GM19468 (cell line): Measurements from ENCODE around the gene PPP1R12B.
"Not testable (repeated sequence)": the region's sequence is repeated elsewhere in the genome, so short reads cannot be mapped to it uniquely, and the experiment has no call there.

Experiments
- ATAC-seq: cut with Tn5 transposase; IDR thresholded peaks from one replicate; pipeline ENCODE4 v1.9.1; 2021; ENCODE audit warnings: mild to moderate bottlenecking, moderate library complexity, moderate number of reproducible peaks; ENCODE audit not compliant: unreplicated experiment; ENCODE audit errors: extremely low read depth

PPP1R12B gene

DNA sequence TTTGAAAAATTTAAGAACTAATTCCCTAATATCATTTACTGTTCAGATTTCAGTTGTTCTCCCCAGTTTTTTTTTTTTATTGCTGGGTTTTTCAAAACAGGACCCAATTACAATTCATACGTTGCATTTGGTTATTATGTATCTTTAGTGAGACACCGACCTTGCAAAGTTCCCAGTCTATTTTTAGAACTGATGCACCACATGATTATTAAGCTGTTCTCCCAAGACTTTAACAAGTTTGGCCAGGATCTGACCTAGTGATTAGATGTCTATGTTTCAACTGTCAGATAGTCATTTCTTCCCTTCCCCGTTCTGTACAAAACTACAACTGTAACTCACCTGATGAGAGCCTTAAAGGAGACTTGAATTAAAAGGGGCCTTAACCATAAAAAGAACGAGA, 14.6 kb upstream of the PPP1R12B start:
- no peak for ATAC-seq

DNA sequence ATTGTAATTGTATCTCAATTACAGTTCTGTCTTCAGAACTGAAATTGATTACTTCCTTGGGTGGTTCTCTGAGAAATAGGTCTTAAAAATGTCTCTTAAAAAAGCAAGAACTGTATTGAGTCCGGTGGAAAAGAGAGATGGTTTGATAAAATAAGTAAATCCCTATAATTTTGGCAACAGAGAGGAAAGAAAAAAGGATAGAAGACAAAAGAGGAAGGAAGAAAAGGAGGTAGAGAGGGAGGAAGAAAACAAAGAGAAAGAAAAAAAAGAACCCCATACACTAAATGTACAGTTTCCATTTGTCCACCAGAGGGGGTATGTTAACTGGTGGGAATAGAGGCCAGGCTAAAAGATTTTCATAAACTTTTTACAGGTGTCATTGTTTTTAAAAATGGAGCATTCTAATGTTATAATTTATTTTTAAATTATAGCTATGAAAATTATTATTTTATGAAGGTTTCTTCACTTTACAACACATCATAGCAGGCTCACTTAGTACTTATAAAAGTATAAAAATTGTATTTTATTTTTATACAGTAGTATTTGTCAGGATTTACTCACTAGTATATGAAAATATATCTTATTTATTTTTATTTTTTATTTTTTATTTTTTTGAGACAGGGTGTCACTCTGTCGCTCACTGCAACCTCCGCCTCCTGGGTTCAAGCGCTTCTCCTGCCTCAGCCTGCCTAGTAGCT, 4.7 kb upstream of the PPP1R12B start:
- ATAC-seq = no peak

DNA sequence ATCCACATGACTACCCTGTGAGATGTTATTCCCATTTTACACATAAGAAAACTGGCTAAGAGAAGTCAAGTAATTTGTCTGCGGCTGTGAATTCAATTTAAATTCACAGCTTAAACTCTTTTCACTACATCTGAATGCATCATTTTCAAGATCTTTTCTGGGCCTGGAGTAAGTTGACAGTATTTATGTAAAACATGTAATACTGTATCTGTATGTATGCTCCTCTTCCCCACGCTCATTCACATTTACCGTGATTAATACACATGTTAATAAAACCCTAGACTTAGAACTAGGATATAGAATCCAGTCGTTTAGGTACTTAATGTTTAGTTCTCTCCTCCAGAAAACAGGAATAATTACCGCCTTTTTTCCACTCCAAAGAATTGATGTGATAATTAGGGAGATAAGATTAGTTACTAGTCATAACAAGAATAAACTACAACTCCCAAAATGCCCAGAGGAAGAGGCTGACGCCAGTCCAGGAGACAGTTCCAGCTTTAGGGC, 442 bp upstream of the PPP1R12B start:
- ATAC-seq = no peak

DNA sequence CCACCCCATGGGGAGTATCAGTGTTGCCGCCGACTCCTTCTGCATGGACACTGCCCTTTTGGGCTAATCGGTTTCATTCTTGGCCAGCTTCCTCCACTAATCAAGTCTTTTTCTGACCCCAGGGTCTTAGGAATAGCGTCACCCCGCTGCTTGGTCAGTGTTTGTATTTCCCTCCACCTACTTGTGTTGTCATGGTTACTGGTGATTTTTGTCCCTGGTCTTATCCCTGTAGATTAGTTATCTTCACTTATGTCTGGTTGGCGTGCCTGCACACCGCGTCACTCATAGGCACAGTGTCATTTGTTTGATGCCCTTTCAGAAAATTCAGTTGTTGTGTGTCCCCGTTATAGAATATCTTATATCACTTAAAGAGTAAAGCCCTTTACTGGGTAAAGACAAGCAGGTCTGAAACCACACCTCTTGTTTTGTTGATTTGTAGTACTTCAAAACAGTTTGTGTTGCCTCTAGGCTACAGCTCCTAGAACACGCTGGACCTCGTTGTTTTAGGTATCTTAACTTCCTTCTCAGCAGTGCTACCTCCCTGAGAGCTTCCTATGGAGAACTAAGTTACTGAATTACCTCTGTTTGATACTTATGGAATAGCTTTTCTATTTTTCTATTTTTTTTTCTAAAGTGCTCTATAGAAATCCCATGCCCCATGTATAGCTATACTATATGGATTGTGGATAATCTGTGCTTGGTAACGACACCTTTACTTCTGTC, 868 bp downstream of the PPP1R12B start:
- no peak for ATAC-seq

DNA sequence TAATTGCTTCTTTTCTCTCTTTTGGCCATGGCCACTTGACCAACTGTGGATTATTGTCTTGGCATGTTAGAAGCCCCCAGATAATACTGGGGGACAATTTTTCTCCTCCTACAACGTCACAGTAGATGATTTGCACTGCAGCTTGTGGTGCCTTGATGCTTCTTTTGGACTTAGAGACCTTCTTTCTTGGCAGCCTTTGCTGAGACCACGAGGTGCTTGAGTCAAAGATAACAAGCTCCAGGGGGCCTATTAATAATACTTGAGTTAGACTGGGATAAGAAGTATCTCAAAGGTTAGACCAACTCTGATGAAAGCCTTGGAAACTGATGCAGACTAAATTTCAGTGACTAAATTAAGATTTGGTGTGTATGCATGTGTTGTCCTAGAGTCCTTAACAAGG, 3.2 kb downstream of the PPP1R12B start:
- no peak for ATAC-seq

DNA sequence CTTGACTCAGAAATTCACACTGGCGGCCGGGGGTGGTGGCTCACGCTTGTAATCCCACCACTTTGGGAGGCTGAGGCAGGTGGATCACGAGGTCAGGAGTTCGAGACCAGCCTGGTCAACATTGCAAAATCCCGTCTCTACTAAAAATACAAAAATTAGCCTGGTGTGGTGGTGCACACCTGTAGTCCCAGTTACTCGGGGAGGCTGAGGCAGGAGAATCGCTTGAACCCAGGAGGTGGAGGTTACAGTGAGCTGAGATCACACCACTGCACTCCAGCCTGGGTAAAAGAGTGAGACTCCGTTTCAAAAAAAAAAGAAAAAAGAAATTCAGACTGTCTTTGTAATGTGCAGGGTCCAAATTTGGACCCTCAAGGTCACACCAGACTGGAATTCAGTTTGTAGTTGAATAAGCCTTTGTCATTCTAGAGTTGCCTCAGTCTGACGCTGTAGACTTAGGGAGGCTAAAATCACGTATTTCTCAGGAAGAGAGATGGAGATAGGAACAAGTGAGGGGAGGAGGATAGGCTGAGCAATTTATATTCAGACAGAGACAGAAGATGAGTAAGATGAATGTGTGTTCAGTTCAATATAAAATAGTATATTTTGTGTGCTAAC, 4.2 kb downstream of the PPP1R12B start:
- ATAC-seq = not testable (repeated sequence)

DNA sequence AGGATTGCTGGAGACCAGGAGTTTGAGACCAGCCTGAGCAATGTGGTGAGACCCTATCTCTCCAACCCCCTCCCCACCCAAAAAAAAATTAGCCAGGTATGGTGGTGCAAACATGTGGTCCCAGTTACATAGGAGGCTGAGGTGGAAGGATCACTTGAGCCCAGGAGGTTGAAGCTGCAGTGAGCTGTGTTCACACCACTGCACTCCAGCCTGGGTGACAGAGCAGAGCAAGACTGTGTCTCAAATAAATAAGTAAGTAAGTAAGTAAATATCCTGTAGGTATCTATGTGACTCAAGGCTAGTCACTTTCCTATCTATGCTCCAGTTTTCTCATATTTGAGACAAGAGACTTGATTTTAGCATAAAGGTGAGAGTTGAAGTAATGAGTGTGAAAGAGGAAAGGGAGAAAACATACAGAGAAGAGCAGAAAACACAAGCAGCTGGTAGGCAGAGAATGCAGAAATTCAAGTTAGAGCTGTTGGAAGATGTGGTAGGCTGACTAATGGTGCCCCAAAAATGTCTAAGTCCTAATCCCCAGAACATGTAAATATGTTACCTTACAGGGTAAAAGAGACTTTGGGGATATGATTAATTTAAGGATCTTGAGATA, 7.5 kb downstream of the PPP1R12B start:
- no peak for ATAC-seq

DNA sequence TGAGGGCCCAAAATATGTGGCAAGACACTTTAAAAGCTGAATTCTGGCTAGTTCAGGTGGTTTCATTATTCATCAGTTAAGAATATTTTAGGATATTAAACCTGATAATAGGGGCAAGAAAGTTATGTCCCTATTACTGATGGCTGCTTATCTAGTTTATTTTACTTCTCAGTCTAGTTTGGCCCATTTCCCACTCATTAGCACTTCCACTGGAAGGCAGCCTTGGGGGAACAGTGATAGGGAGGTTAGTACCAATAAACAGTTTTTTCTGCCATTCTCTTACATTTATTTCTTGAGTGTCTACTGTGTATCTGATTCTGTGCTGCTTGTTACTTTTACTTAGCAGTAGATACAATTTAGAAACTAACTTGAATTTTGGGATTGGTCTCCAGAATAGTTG, 9.0 kb downstream of the PPP1R12B start:
- no peak for ATAC-seq

DNA sequence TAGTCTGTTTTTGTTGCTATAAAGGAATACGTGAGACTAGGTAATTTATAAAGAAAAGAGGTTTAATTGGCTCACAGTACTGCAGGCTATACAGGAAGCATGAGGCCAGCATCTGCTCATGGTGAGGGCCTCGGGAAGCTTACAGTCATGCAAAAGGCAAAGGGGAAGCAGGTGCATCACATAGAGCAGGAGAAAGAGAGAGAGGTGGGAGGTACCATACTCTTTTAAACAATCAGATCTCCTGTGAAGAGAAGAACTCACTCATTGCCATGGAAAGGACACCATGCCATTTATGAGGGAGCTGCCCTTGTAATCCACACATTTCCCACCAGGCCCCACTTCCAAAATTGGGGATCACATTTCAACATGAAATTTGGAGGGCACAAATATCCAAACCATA, 12.7 kb downstream of the PPP1R12B start:
- no peak for ATAC-seq

DNA sequence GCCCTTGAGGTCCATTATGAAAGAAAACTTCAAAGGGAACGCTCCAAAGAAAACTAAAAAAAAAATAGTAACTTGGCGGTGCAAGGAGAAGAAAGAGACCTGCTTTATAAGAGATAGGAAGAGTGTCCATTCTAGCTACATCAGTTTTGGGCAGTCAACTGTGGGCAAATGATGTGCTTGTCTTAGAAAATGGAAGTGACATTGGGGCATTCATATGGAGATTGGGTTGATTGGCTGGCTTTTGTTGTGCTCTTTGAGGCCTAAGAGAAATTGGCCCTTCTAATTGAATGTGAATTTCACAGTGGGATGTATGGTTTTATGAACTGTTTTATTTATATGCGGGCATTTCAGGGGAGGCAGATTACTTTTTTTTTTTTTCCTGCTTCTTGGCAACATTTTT, 13.2 kb downstream of the PPP1R12B start:
- no peak for ATAC-seq

DNA sequence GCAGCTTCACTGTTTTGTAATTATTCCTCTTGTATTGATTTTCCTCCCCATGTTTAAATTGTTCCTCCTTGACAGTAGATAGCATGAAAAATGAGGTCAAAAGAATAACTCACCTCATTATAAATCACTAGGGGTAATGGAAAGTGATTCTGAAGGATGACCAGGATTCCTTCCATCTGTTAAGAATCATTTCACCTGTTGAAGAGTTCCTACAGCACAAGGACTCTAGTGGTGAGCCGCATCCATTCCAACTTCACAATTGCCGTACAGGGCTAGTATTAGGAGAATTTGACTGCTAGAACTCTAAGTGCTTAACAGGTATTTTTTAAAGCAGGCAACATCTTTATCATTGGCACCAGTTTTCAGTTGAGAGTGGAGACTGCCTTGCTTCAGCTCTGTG, 13.7 kb downstream of the PPP1R12B start:
- no peak for ATAC-seq

DNA sequence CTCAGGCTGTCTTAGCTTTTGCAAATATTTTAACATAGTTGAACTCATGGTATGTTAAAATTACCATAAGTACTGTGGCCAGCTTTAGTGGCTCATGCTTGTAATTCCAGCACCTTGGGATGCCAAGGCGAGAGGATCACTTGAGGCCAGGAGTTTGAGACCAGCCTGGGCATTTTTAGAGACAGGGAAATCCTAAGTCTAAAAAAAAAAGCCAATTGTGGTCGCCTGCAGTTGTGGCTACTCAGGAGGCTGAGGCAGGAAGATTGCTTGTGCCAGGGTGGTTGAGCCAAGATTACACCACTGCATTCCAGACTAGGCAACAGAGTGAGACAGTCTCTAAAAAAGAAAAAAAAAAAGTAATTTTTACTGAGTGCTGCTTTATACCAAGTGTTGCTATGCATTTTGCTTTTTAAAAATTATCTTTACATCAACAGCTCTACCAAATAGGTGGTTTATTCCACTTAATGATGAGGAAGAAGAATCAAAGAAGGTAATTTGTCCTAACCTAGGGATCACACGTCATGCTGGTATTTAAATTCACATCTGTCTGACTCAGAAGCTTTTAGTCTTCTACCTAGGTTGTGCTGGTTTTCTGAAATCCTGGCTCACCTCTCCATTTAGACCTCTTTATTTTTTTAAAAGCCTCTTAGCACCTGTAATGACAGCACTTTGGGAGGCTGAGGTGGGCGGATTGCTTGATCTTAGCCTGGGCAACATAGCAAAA, 16.8 kb downstream of the PPP1R12B start:
- ATAC-seq = no peak

DNA sequence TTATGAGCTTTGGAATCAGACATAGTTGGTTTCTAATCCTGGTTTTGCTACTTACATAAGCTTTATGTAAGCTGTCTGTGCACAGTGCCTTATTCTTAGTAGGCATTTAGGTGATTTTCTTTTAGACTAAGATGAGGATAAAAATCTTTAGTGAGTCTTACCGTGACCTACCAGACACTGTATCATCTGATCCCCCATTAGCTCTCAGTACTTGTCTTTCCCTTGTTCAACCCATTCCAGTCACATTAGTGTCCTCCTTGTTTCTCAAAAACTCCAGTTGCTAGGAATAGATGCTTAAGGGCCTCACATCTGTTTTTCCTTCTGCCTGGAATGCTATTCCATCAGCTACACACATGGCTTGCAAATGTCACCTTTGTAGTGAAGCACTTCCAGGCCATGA, 18.8 kb downstream of the PPP1R12B start:
- no peak for ATAC-seq

DNA sequence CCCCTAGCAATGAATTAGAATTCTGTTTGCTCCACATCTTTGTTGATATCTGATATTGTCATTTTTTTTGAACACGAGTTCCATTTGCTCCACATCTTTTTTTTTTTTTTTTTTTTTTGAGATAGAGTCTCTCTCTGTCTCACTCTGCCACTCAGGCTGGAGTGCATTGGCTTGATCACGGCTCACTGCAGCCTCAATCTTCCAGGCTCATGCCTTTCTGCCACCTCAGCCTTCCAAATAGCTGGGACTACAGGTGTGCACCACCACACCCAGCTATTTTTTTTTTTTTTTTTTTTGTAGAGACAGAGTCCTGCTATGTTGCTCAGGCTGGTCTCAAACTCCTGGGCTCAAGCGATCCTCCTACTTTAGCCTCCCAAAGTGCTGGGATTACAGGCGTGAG, 22.4 kb downstream of the PPP1R12B start:
- not testable (repeated sequence) for ATAC-seq

DNA sequence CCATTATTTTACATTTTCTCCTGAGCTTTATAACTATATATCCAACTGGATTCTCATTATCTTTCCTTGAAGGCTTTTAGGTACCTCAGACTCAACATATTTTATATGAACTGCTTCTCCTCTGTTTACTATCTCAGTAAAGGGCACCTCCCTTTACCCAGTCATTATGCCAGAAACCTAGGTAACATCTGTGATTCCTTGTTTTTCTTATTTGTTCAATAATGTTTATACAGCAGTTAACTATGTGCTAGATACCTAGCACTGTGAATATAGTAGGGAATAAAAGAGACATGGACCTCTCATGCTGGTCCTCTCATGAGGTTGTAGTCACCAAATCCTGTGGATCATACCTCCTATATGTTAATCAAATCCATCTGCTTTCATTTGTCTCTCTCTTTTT, 25.6 kb downstream of the PPP1R12B start:
- ATAC-seq = no peak

DNA sequence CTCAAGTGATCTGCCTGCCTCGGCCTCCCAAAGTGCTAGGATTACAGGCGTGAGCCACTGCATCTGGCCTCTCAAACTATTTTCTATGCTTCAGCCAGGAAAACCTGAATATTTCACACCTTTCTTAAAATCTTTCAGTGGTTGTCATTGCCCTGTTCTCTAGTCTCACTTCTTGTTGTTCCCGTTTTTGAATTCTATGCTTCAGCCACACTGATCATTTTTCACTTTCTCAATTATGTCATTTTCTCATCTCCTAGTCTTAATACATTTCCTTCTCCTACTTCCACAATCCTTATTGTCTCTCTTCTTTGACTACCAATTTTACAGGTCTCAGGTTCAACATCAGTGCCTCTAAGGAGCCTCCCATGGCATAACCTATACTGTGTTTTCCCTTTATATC, 26.7 kb downstream of the PPP1R12B start:
- not testable (repeated sequence) for ATAC-seq

DNA sequence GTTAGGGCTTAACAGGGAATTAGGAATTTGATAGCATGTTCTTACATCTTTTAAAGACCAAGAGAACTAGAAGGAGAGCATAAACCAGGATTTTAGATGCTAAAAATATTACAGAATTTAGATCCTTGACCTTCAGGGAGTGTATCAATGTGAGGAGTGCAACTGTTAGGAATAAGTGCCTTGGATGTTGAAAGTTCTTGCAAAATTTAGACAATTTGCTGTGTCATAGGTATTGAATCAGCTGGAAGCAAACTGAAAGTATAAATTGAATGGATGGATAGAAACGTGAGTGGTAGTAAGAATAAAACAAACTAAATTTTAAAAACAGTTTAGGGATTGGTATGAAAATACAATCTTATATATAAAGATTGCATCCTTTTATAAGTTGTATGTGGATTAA, 27.7 kb downstream of the PPP1R12B start:
- no peak for ATAC-seq

DNA sequence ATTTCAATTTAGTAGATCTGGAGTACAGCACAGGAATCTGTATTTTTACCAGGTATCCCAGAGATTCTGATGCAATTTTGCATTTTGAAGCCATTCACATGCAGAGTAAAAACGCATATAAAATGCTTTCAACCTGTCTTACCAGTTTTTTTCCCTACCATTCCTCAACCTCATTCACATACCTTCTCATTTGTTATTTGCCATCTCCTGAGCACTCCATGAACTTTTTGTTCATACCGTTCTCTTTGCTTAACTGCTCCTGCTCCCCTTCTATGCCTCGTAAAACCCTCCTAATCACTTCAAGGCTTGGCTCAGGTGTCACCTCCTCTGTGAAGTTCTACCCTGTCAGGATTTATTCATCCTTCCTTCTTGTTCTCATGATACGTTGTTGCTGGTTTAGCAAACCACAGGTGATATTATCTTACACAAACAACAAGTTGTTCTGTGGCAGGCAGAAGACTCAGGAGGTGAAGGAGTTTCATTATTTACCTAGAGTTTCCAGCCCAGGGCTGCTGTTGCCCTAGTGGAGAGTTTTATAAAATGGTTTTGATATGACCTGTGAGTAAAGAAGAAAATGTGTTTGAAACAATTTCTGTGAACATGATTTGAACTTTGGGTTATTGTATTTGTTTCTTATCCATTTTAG, 31.5 kb downstream of the PPP1R12B start:
- not testable (repeated sequence) for ATAC-seq

DNA sequence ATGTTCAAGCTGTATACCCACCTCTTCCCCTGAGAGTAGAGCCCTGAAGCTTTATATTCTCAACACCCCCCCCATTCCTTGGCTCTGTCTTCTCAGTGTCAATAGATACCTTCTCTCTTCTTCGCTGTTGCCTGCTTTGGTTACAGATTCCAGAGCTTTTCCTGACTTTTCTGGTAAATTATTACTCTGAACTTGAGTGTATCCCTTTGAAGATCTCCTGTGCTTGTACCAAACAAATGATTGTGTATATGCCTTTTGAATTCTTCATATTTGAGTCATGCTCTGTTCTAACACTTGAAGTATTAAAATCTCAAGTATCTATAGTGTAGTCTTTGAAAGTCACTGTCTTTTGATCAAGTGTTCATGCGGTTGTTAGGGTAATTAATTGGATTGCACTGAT, 32.0 kb downstream of the PPP1R12B start:
- ATAC-seq = not testable (repeated sequence)

DNA sequence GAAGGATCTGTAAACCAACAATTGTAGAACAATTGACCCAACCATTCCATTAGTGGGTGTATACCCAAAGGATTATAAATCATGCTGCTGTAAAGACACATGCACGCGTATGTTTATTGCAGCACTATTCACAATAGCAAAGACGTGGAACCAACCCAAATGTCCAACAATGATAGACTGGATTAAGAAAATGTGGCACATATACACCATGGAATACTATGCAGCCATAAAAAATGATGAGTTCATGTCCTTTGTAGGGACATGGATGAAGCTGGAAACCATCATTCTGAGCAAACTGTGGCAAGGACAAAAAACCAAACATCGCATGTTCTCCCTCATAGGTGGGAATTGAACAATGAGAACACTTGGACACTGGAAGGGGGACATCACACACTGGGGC, 33.4 kb downstream of the PPP1R12B start:
- ATAC-seq = not testable (repeated sequence)
